ES-I3 (cell line): ENCODE results near the gene KIF3C.
A peak's percentile ranks its signal among the peaks of the same experiment; 100 is the strongest.
"Not testable (repeated sequence)": the region's sequence is repeated elsewhere in the genome, so short reads cannot be mapped to it uniquely, and the experiment has no call there.

Source experiments
- H3K36me3 ChIP-seq: 2 replicates; pipeline ENCODE4 v1.6.1; 2013; ENCODE audit warnings: mild to moderate bottlenecking, low read length, control low read depth, moderate library complexity; ENCODE audit not compliant: insufficient read depth
- H3K4me1 ChIP-seq: 2 replicates; pipeline ENCODE4 v1.6.1; 2013; ENCODE audit warnings: mild to moderate bottlenecking, control low read depth, low read length; ENCODE audit not compliant: insufficient read depth
- H3K9ac ChIP-seq: 2 replicates; pipeline ENCODE4 v1.6.1; 2013; ENCODE audit warnings: low read depth, mild to moderate bottlenecking, low read length, moderate library complexity
- H3K9me3 ChIP-seq: 2 replicates; pipeline ENCODE4 v1.6.1; 2013; ENCODE audit warnings: mild to moderate bottlenecking, low read length, moderate library complexity; ENCODE audit not compliant: control insufficient read depth, insufficient read depth

KIF3C gene

DNA sequence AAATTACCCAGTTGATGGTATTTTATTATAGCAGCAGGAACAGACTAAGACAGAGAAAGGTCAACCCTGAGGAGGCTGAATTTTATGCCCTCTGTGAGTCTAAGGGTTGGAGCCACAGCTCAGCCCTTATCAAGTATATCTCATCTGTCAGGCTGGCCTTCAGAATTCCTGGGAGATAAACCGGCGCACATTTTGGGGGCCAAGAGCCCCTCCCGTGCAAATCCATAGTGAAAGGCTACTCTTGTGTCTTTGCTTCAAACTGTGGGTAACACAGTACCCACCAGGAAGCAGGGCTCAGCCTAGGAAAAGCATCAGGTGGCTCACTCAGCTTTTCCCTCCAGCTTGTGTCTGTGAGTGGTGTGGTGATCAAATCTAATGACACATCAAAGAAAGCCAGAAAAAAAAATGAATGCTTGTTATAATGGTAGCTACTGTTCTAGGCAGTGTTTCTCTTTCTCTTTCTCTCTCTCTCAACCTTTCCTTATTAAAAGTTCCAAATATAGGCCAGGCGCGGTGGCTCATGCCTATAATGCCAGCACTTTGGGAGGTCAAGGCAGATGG, 79.0 kb downstream of the KIF3C start:
- H3K9ac ChIP-seq, result no peak overlapping the region
- H3K4me1 ChIP-seq, result no peaks in the 10 kb centered on the region
- no peaks in the 10 kb centered on the region for H3K9me3 ChIP-seq
- no peaks in the 10 kb centered on the region for H3K36me3 ChIP-seq

DNA sequence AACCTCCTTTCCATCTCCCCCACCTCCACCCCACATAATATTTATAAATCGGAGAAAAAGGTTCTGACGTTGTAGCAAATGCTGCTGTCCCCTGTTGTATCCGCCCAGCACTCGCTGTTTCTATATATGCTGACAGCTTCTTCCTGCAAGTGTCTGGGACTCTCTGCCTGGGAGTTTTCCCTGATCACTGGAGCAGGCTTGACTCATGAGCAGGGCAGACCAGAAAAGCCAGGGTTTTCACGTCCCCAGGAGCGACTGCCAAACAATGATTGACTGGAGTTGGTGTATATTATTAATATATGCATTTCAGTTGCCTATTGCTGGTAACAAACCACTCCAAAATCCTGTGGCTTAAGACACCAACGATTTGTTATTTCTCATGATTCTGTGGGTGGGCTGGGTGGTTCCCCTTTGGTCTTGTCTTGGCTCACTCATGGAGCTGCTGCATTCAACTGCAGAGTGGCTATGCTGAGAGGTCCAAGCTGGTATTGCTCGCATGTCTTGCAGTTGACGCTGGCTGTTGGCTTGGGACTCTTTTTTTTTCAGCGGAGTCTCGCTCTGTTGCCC, 82.8 kb downstream of the KIF3C start:
- H3K4me1 ChIP-seq, result peaks cover 5% of the 10 kb centered on the region; the same call in 1 of the 2 replicates
- no peak overlapping the region for H3K9ac ChIP-seq
- no peaks in the 10 kb centered on the region for H3K36me3 ChIP-seq
- no peaks in the 10 kb centered on the region for H3K9me3 ChIP-seq

DNA sequence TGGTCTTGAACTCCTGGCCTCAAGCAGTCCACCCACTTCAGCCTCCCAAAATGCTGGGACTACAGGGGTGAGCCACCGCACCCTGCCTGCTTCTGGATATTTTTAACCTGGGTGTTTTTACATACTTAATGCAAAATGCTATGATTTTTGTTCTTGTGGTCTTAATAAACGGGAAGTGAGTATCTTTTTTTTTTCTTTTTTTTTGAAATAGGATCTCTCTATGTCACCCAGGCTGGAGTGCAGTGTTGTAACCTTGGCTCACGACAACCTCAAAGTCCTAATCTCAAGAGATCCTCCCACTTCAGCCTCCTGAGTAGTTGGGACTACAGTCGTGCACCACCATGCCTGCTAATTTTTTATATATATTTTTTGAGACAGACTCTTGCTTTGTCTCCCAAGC, 84.8 kb downstream of the KIF3C start:
- Histone ChIP-seq H3K9ac (no peak overlapping the region), H3K9me3 (no peaks in the 10 kb centered on the region), H3K4me1 (peaks cover 5% of the 10 kb centered on the region; the same call in 1 of the 2 replicates), H3K36me3 (no peaks in the 10 kb centered on the region)

DNA sequence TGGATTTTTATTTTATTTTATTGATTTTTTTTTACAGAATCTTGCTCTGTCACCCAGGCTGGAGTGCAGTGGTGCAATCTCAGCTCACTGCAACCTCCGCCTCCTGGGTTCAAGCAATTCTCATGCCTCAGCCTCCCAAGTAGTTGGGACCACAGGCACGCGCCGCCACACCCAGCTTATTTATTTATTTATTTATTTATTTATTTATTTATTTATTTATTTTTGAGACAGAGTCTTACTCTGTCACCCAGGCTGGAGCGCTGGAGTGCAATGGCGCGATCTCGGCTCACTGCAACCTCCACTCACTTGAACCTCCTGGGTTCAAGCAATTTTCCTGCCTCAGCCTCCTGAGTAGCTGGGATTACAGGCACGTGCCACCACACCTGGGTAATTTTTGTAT, 86.0 kb downstream of the KIF3C start:
- H3K9me3 ChIP-seq, H3K4me1 ChIP-seq, H3K9ac ChIP-seq, H3K36me3 ChIP-seq: not testable (repeated sequence)

DNA sequence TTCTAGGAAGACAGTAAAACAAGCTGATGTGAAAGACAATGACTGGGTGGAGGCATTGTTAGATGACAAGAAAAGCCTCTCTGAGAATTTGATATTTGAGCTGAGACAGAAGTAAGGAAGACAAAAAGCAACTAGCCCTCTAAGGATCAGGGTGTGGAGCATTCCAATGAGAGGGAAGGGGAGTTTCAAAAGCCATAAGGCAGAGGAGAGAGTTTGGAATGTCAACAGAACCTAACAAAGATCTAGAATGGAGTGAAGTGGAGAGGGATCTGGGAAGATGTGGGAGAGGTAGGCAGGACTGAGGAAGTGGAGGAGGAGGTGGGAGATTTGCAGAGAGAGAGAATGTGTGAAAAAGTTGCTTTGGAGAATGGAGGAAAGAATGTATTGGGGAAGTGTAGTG, 86.7 kb downstream of the KIF3C start:
- Histone ChIP-seq H3K9ac (no peak overlapping the region), H3K36me3 (no peaks in the 10 kb centered on the region), H3K9me3 (no peaks in the 10 kb centered on the region), H3K4me1 (peaks cover 5% of the 10 kb centered on the region; the same call in 1 of the 2 replicates)

DNA sequence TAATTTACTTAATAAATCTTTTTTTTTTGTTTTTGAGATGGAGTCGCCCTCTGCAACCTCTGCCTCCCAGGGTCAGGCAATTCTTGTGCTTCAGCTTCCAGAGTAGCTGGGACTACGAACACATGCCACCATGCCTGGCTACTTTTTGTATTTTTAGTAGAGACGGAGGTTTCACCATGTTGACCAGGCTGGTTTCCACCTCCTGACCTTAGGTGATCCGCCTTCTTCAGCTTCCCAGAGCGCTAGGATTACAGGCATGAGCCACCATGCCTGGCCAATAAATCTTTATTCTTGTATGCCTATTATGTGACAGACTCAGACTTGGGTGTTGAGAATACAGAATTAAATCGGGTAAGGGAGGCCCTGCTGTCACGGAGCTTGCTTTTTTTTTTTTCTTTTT, 87.3 kb downstream of the KIF3C start:
- peaks cover 5% of the 10 kb centered on the region; the same call in 1 of the 2 replicates for H3K4me1 ChIP-seq
- H3K9ac ChIP-seq, result no peak overlapping the region
- H3K36me3 ChIP-seq, result no peaks in the 10 kb centered on the region
- H3K9me3 ChIP-seq, result no peaks in the 10 kb centered on the region

DNA sequence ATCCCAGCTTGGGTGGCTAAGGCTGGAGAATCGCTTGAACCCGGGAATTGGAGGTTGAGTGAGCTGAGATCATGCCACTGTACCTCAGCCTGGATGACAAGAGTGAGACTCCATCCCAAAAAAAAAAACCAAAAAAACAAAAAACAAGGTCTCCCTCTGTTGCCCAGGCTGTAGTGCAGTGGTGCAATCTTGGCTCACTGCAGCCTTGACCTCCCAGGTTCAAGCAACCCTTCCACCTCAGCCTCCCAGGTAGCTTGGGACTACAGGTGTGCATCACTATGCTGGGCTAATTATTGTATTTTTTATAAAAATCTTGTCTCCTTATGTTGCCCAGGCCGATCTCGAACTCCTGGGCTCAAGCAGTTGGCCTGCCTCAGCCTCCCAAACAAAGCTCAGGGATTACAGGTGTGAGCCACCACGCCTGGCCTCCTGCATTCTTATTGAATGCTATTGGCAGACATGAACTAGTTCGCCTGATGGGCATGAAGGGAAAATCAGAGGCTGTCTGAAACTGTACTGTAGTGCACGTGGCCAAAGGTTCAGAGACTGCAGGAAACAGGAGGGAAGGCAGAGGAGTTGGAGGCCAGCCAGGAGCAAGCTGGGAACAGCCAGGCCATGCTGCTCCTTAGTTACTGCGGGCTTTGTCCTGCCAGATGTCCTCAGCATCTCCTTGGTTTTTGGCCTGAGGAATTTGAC, 88.0 kb downstream of the KIF3C start:
- H3K9me3 ChIP-seq, result no peaks in the 10 kb centered on the region
- H3K36me3 ChIP-seq, result no peaks in the 10 kb centered on the region
- no peak overlapping the region for H3K9ac ChIP-seq
- H3K4me1 ChIP-seq, result peaks cover 5% of the 10 kb centered on the region; the same call in 1 of the 2 replicates

DNA sequence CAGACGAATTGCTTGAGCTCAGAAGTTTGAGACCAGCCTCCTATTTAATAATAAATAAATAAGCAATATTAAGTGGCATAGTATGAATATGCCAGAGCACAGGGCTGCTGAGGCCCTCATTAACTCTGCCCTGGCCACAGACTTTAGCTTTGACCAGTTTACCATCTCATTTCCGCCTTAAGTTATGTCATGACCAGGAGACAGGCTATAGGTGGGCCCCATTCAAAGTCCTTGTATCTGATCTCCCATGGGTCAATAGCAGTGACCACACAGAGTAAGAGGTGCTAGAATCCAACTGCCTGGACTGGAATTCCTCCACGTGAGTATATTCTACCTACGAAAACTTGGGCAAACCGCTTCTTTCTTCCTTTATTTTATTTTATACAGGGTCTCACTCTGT, 90.6 kb downstream of the KIF3C start:
- no peak overlapping the region for H3K9ac ChIP-seq
- H3K36me3 ChIP-seq, result no peaks in the 10 kb centered on the region
- peaks cover 5% of the 10 kb centered on the region; the same call in 1 of the 2 replicates for H3K4me1 ChIP-seq
- H3K9me3 ChIP-seq, result no peaks in the 10 kb centered on the region

DNA sequence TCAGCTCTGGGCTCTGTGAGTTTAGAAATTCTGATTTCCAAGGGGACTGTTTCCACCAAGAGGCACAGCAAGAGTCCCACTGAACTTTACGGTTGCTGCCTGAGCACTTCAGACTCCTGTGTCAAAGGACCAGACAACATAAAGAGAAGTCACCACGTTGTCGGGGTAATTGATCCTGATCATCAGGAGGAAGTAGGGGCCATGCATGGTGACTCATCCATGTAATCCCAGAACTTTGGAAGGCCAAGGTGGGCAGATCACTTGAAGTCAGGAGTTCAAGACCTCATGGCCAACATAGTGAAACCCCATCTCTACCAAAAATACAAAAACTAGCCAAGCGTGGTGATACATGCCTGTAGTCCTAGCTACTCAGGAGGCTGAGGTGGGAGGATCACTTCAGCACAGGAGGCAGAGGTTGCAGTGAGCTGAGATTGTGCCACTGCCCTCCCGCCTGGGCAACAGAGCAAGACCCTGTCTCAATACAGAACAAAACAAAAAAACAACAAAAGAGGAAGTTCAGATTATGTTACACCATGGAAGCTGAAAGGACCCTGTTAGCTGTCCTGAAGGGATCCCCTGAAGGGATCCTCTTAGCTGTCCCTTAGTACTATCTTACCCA, 94.6 kb downstream of the KIF3C start:
- no peaks in the 10 kb centered on the region for H3K4me1 ChIP-seq
- H3K9me3 ChIP-seq, result no peaks in the 10 kb centered on the region
- H3K36me3 ChIP-seq, result no peaks in the 10 kb centered on the region
- H3K9ac ChIP-seq, result no peak overlapping the region

DNA sequence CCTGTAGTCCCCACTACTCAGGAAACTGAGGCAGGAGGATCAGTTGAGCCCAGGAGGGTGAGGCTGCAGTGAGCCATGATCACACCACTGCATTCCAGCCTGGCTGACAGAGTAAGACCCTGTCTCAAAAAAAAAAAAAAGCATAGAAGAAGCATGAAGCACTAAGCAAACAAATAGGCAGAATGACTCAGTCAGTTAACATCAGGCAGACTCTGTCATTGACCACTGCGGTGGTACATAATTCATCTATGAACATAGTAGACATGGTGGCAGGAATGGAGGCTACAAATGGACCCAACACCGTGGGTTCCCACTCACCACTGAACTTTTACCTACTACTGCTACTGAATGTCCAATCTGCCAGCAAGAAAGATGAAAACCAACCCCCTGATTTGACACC, 96.4 kb downstream of the KIF3C start:
- no peaks in the 10 kb centered on the region for H3K9me3 ChIP-seq
- no peak overlapping the region for H3K9ac ChIP-seq
- no peaks in the 10 kb centered on the region for H3K4me1 ChIP-seq
- no peaks in the 10 kb centered on the region for H3K36me3 ChIP-seq

DNA sequence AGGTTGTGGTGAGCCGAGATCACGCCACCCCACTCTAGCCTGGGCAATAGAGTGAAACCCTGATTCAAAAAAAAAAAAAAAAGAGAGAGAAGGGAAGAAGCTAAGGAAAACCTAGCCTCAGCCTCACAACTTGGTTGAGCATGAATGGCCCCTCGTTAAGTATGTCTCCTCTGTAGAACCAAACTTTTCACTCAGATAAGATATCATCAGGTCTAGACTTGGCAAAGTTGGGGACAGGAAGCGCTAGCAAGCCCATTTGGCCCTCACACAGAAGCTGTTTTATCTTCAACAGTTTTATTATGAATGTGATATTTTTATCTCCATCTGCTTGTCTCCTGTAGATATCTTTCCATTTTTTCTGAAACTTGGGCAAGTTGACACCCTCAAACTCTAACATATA, 100.5 kb downstream of the KIF3C start:
- no peaks in the 10 kb centered on the region for H3K9me3 ChIP-seq
- no peaks in the 10 kb centered on the region for H3K36me3 ChIP-seq
- H3K4me1 ChIP-seq, result peaks cover 9% of the 10 kb centered on the region
- no peak overlapping the region for H3K9ac ChIP-seq

DNA sequence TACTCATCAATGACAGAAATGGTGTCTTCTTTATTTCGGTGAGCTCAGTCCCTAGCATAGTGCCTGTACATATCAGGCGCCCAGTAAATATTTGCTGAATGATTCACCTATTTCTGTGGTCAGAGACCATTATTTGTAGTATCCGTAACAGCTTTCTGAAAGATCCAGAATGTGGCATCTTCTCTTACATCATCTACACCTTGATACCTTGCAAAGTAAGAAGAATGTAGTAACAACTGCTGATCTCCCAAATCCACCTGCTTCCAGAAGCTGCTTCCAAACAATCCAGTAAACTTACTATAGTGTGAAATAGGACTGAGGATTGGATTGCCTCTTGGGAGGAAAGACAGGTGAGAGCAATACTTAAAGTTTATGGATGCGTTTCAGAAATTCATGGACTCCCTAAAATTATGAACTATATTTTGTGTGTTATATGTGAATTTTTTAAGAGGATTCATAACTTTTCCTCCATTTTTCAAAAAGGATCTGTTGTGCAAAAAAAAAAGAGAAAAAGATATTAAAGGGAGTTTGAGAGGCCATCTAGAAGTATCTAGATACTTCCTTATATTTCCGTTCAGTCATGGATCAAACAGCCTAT, 103.1 kb downstream of the KIF3C start:
- Histone ChIP-seq H3K36me3 (0 out of 2 replicates have a peak, but pooled peaks cover 2% of the 10 kb centered on the region), H3K9me3 (no peaks in the 10 kb centered on the region), H3K4me1 (peaks cover 11% of the 10 kb centered on the region), H3K9ac (peak overlapping the region; percentile 51)

DNA sequence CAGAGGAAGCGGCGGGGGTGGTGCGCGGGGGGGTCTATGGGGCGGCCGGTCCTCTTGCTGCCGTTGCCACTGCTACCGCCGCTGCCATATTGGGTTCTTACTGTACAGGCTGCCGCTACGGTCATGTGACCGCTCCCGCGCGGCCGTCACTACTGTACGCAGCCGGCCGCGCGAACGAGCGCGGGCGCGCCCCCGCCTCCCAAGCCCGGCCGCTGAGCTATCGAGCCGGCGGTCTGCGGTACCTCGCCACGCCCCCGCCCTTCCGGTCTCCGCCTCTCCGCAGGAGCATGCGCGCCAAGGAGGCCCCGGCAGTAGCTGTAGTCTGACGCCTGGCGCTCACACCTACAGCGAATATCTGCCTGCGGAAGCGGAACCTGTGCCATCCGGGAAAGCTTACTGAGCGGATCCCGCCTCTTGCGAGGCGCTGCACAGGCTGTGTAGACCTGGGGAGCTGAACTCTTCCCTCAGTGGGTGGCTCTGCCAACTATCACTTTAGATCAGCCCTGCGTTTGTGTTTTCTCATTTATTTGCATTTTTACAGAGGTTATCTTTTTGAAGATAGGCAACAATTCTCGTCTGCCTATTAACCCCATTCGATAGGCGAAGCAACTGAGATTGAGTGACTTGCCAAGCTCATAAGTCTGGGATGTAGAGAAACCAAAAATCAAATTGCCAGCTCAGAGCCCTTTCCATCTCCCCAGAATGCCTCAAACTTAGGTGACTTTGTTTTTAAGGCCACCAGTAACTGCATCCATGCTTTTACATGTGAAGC, 103.8 kb downstream of the KIF3C start, which contains the start of gene ASXL2:
Gene ASXL2, minus strand, starts transcription at position 127 of the 772 bp plus-strand sequence. CDS start 265 bp downstream, outside the sequence.
- Histone ChIP-seq H3K9me3 (no peaks in the 10 kb centered on the region), H3K9ac (peak within 1 kb of the TSS; percentile 89), H3K36me3 (0 out of 2 replicates have a peak, but pooled peaks cover 2% of the 10 kb centered on the region), H3K4me1 (peaks cover 11% of the 10 kb centered on the region)
